Stimulated activated CD4-positive, alpha-beta T cell treated with anti-CD3 and anti-CD28 coated beads, Interleukin-1b, Interleukin-23, amount 100 ng/mL, for 48 hours (primary cell): ENCODE data around the gene DOC2A.

ENCODE experiments used
- DNase-seq: peaks from one replicate; pipeline ENCODE4 v3.0.0-alpha.2; 2020

The DOC2A gene

DNA sequence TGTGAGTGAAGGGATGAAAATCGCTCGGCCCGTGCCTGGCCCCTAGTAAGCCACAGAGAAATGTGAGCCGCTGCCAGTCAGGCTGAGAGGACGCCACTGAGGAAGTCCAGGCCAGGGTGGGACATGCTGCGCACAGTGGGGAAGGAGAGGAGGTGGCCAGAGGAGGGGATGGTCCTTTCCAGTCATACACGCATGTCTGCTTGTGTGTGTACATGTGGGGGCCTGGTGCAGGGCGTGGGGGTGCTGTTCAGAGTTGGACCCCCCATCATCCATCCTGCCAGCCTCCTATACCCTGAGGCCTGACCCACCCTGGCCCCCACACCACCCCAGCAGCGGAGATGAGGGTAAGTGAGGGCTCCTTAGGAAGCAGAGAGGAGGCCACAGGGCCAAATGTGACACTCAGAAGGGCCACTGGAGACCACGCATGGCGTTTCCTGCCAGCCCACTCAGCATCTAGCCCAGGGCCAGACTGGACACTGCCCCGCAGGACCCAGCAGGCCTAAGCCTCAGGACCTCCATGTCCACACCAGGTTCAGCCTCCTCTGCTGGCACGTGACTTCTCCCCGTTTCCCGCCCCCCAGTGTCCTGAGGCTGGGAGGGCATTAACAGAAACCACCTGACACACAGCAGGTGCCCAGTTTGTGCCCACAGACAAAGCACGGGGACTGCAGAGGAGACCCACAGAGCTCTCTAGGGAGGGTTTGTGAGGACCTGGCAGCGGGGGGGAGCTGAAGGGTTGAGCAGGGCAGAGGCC lies 7.0 kb downstream of the DOC2A start:
- DNase-seq = no peak

DNA sequence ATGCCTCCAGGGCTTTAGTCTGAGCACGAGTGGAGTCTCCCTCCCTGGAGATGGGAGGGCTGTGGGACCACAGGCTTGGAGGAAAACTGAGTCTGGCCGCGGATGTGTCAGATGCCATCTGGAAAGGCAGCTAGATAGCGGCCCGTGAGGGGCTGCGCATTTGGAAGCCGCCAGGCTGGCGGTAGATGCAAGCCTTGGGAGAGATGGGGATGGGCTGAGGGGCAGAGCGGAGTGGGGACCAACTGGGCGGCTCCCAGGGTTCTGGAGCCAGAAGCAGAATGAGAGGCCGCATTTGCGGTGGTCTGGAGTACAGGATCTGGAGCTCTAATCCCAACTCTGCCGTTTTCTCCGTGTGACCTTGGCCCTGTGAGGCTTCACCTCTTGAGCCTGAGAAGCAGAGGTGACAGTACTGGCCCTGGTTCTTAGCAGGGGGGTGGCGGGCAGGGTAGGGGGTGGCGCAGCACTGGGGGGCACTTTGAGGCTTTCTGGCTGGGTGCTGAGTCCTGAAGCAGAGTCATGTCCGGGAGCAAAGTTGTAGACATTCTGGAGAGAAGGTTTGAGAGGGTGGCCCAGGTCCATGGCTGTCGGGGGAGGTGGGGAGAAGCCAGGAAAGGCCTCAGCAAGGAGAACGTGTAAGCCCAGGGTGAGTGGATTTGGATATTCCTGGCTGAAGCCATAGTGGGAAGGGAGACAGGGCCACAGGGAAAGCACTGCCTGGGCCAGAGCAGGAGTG lies 8.0 kb downstream of the DOC2A start:
- no peak for DNase-seq

DNA sequence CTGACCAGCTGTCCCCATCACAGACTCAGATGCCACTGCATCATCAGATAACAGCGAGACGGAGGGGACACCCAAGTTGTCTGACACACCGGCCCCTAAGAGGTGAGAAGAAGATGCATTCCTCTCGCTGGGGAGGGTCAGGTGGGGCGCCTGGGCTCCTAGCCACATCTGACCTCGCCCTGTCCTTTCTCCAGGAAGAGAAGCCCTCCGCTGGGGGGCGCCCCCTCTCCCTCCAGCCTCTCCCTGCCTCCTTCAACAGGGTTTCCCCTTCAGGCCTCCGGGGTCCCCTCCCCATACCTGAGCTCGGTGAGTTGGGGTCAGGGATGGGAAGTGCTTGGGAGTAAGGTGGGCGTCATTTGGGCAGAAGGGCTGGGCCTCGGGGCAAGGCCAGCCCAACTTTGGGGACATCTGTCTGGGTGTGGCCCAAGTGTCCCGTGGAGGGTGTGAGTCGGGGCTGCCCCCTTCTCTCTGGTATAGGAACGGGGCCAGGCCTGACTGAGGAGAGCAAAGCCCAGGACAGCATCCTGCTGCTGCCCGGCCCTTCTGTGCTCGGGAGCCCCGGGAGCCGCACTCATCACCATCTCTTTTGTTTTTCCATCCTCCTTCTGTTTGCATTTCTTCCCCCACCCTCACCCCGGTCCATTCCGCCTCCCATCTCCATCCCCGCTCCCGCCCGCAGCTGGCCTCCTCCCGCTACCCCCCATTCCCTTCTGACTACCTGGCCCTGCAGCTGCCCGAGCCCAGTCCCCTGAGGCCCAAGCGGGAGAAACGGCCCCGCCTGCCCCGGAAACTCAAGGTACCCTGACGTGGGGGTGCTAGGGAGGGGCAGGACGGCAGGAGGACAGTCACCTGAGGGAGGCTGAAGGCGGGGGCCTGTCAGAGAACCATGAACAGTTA lies 9.8 kb downstream of the DOC2A start:
- no peak for DNase-seq

DNA sequence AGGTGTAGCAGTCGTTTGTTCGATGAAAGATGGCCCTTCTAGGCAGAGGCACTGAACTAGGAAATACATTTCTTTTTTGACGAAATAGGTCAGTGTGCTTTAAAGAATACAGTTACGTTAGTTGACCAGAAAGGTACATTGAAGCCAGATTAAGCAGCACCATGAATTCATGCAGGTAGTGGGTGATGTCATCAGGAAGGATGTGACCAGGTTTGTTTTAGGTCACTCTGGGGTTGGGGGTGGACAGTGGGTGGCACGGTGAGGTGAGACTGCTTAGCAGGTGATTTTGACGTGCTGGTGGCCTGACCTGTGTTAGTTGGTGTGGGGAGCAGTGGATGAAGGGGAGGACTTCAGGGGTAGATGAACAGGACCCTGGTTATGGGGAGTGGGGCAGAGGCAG lies 11.2 kb downstream of the DOC2A start:
- DNase-seq = no peak

DNA sequence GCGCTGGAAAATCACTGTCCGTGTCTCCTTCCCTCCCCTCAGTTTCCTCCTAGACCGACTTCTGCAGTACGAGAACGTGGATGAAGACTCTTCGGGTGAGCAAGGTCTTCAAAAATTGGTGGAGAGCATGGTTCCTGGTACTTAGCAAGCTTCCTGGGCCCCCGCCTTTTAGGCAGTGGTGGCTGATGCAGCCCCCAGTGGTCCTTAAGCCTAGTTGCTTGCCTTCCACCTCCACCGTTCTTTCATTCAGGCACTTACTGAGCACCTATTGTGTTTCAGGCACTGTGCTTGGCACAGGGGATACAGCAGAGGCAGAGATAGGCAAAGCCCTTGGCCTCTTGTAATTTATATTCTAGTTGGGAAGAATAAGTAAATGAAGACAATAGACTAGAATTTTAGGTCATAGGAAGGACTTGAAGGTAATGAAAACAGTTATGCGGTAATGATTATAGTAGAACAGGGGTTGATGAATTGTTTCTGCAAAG lies 14.0 kb downstream of the DOC2A start:
- DNase-seq = no peak

DNA sequence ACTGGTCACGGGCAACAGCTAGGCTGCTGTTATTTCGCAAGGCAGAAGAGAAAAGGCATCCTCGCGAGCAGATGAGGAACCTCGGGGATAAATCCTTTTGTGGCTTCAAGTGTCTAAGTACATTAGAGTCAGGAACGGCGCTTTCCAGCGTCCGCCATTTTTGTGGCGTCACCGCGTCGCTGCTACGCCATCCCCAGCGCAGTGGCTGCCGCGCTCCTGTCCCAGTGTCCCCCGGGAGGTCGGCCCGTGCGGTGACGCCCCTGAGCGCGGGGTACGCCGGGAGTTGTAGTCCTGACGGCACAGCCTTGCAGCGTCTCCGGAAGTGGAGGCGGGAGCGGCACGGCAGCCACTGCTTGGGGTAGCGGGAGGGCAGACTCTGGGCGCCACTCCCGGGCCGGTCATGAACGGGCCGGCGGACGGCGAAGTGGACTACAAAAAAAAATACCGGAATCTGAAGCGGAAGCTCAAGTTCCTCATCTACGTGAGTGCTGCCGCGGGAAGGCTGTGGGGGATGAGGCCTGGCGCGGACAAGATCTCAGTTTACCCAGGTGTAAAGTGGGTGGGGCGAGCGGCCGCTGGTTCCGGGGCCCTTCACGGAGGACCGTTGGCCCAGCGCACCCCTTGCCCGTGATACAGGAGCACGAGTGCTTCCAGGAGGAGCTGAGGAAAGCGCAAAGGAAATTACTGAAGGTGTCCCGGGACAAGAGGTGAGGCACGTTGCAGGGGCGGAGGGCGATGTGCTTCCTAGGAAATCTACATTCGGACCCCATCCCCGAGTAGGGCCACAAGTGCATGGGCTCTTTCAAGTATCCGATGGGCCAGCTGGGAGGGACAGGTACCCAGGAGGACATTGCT lies 14.7 kb downstream of the DOC2A start, which contains the start of gene INO80E:
INO80E (plus strand) TSS at position 331 of the 855 bp plus-strand sequence; CDS start at position 401, 70 bp downstream.
- peak; percentile 100 for DNase-seq

DNA sequence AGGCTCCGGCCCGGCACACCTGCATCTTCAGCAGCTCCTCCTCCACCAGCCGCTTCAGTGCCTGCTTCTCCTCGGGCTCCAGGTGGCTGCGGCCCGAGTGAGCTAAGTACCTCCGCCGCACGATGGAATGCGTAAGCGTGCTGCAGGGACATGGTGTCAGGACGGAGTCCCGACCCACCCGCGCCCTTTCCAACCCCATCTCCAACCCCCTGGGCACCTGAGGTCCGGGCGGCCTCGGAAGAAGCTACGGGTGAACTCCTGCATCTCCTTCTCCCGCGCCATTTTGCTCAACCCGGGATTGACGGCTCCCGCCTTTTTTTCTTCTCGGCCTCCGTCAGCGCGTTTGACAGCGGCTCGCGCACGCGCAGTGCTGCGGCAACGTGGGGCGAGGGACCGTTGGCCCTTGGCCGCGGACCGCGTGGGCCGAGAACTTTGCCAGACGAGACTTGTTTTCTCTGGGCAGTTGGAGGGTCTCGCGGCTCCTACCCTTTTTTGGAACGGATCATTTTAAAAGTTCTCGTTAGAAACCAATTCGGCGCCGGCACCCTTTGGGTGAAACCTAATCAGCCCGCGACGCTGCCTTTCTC lies 15.4 kb downstream of the DOC2A start, which contains the start of gene HIRIP3:
HIRIP3 (minus strand) TSS at position 294 of the 587 bp plus-strand sequence; CDS start at position 282, 12 bp downstream.
- DNase-seq = peak; percentile 88

DNA sequence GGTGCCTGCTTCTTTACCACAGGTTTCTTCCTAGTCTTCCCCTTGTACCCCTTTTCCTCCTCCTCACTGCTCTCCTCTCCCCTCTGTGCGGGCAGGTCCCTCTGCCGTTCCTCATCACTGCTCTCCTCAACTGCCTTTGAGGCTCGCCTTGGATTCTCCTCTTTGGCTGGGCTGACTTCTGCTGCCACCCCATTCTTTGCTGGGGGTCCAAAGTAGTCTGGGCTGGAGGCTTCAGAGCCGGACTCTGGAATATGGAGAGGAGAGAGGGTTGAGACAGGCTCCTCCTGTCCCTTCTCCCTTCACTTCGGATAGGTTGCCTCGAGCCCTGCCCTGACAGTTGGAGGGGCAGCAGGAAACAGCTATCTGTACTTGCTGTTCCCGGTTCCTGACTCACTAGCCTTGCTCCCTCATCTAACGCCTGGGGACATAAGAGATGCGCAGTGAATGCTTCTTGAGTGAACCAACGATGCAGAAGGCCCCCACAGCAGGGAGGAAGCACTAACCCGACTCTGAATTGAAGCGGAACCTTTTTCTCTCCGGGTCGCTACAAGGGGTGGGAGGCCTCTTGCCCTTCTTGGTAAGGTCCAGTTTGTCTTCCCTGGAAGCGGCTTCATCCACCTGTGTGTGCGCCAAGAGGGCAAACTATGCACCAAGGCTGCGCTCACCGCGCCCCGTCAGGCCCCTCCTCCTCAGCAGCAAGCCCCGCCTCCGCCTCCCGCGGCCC lies 16.1 kb downstream of the DOC2A start:
- peak; percentile 78 for DNase-seq

DNA sequence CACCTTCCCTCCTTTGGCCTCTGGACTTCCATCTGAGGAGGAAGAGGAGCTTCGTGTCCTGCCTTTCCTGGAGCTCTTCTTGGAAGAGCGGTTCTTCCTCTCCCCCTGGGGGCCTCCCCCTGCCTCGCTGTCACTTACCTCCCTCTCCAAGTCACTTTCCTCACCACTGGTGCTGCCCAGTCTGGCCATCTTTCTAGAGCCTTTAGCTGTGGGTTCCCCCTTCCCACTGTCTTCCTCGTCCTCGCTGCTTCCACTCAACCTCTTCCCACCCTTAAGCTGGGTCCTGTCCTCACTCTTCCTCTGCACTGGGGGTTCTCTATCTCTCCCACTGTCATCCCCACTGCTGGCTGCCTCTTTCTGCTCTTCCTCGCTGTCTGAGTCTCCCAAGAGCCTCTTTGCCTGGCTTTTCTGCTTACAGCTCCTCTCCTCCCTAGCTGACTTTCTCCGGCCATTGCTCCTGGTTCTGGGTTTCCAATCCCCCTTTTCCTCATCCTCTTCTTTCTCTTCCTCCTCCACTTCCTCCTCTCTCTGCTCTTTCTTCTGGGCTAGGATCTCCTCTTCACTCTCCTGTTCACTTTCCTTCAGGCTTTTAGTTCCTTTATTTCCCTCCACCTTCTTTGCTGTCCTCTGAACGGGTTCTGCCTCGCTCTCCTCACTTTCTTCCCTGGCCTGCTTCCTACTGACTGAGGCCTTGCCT lies 16.8 kb downstream of the DOC2A start:
- DNase-seq = no peak

DNA sequence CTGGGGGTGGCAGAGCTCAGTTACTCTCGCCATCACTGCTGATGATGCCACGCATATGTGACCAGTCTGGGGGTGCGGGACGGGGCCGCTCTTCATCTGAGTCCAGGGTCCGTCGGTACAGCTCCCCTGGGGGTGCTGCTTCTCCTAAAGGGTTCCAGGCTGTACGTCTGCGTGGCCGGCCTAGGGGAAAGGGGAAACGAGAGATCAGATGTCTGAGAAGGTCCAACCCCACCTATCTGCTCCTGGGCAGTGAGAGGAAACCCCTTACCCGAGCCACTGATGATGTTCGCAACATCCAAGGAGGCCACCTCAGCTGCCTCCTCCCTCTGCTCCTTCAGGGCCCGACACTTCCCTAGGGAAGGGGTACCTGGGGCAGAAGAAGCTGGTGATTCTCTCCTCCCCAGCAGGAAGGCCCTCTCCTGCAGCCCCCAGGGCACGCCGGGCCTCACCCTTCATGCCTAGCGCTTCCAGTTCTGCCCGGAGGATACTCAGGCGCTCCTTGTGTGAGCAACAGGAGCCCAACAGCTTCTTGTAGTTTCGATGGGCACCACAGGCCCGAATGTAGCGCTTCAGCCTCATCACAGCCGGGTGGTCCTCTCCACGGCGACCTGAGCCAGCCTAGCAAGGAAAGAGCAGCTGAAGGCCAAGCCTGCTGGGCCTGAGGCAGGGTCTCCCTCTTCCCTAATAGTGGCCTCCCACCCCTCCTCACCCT lies 17.5 kb downstream of the DOC2A start:
- no peak for DNase-seq

DNA sequence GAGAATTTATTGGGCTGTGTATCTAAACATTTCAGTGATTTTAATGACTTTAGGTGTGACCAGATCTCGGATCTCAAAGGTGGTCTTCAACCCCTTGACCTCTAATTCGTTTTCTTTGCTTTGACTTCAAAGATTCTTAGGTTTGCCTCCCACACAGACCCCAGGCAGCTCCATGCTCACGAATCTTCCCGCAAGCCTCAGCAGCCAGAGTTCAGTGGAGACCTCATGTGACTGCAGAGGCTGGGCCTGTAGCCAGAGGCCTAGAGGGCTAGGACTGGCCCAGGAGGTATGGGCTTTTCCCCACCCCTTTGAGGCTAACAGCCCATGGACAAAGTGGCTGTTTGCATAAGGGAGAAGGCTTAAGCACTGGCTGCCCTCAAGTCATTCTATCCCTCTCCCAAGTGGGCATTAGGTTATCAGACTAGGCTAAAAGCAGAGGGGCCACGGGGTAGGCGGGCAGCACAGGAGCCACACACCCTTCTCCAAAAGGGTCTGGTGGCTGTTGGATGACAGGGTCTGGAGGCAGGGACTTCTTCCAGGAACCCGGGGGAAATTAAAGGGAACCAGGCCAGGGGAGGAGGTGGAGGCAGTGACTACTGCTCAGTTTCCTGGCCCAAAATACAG lies 18.4 kb downstream of the DOC2A start:
- DNase-seq = no peak

DNA sequence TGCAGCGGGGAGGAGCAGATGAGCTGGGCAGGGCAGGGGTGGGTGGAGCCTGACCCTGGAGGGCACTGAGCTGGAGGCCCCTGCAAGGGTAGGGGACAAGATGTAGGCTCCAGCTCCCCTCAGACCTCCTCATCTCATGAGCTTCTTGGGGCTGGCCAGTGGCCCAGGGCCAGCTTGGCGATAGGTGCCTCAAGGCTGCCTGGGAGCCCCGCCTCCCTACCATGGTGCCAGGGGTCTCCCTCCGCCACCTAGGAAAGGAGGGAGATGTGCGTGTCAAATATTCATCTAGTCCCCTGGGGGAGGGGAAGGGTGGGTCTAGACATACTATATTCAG lies 19.3 kb downstream of the DOC2A start:
- no peak for DNase-seq

DNA sequence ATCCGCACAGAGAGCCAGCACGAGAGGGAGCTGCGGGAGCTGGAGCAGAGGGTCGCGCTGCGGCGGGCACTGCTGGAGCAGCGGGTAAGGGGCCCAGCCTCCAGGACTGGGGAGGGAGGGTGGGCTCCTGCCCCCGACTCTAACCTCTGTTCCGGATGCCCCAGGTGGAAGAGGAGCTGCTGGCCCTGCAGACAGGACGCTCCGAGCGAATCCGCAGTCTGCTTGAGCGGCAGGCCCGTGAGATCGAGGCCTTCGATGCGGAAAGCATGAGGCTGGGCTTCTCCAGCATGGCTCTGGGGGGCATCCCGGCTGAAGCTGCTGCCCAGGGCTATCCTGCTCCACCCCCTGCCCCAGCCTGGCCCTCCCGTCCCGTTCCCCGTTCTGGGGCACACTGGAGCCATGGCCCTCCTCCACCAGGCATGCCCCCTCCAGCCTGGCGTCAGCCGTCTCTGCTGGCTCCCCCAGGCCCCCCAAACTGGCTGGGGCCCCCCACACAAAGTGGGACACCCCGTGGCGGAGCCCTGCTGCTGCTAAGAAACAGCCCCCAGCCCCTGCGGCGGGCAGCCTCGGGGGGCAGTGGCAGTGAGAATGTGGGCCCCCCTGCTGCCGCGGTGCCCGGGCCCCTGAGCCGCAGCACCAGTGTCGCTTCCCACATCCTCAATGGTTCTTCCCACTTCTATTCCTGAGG lies 19.8 kb downstream of the DOC2A start:
- no peak for DNase-seq

DNA sequence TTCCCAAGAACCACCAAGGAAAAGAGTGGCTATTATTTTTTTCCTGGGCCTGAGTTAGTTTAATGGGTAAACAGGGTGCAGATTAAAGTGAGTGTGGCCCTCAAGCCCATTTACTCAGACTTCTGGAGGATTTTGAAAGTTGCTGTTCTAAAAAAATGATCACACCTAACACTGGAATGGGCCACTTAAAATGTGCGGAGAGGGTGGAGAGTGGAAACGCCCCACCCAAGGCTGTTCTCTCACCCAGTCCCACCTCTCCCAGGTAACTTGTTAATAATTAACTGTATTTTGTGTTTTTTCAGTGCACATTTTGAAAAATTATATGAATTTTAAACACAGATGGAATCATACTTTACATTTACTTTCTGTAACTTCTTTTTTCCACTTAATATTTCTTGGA lies 20.8 kb downstream of the DOC2A start:
- DNase-seq = no peak

DNA sequence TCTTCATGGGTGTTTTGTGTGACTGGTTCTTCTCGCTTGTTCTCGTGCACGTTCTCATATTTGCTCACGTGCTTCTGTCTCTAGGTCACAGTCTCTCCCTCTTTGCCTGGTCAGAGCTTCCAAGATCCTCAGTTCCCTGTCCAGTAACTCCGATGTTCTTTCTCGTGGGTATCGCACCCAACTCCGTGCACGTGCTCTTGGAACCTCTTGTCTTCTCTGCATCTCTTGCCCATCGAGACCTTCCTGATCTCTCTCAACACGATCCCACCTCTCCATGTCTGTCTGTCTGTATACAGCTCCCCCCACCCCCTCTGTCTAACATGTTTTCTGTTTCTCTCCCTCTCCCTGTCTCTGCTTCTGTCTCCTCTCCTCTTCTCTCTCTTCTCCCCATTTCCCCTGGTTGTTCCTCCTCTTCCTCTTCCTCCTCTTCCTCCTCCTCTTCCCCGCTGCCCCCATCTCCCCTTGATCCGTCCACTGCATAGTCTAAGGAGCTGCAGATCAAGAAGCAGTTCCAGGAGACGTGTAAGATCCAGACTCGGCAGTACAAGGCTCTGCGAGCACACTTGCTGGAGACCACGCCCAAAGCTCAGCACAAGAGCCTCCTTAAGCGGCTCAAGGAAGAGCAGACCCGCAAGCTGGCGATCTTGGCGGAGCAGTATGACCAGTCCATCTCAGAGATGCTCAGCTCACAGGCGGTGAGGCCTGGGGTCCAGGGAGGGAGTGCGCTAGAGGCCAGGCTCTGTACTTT lies 21.5 kb downstream of the DOC2A start:
- DNase-seq = no peak

DNA sequence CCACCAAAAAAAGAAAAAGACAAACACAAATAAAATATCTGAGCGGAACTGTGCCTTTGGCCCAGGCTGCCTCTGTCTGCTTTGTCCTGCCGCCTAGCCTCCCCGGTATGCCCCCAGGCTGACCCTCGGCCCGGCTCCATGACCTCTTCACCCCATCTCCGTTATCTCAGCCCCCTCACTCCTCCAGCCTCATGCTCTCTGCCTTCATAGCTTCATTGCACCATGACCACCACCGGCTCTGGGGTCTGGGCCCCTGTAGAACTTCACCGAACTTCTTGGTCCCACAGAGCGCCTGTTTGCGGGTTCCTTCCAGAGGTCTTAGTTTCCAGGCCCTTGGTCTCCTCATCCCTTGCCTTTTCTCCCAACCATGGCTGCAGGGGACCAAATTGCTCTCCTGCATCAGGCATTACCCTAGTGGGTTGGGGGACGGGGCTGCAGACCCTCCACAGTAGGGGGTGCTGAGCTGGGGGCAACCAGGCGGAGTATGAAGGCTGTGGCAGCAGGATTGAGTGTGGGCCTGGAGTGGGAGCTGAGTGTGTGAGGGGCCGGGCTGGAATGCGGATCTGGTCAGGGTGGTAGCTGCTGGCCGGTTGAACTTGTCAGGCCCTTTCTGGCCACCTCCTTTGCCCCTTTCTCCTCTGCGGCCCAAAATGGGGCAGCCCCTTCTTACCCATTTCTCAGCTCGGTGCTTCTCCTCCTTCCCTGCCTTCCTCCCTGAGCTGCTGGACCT lies 22.3 kb downstream of the DOC2A start:
- no peak for DNase-seq
